Stimulated activated CD4-positive, alpha-beta T cell treated with anti-CD3 and anti-CD28 coated beads, TNF-alpha, amount 100 ng/mL, for 24 hours (primary cell): ENCODE data around the gene CHKB.

ENCODE experiments used
- DNase-seq, 3 experiments: peaks; one replicate each; pipeline ENCODE4 v3.0.0-alpha.2; 2020; ENCODE audit warnings: low read depth in 3 of 3

Gene CHKB

DNA sequence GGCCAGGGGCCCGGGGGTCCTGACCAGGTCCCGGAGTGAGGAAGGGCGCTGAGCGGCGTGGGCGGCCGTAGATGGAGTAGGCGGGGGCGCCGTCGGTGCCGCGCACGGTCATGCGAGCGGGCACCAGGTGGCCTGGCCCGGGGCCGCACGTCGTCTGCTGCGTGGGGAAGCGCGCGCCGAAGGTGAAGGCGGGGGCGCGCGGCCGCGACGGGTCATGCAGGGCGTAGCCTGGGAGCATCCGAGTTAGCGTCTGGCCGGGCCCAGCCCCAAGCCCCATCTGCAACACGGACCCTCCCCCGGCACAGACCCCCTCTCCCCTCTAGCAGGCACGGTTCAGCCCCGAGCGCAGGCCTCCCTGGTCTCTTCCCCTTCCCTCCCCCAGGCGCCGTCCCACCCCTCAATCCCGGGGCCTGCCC lies 51.1 kb downstream of the CHKB start:
- DNase-seq: peak in 2 of 3 experiments; percentile 51 to 72

DNA sequence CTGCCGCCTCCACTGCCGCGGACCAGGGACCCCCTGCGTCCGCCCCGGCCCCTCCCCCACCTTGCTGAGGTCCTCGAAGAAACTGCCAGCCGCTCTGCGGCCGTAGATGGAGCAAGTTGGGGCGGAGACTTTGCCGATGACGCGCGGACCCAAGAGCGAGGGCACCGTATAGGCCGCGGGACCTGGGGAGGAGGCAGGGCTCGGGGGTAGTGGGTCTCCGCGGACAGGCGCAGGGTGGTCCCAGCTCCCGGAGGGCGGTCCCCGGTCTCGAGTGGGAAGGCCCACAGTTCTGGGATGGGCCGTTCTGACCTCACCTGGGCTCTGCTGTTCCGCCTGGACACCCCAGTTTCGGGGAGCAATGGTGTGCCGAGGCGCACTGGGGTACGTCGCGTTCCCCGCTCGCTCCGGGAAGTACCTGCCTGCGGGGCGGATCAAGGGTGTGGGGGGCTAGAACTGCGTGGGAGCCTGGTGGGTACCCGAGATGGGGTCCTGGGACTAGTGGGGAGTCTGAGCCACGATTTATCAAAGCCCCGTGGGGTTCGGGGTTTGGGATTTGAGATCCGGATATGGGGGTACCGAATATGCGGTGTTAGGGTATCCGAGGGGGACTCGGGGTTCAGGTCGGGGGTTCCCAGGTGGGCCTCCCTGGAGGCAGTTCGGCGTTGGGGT lies 51.6 kb downstream of the CHKB start:
- DNase-seq: peak; percentile 66 to 83 (median 67)

DNA sequence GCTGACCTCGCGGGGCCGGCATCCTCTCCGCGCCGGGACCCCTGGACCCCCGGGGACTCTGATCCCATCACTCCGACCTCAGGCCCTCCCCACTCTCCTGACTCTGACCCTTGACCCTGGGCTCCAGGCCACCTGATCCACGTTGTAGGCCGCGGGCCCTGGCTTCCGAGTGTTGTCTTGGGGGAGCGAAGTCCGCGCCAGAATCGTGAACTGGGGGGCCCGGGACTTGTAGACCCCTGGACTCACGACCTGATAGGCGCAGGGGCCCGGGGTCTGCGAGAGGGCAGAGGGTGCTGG lies 52.1 kb downstream of the CHKB start:
- no peak for DNase-seq

- DNase-seq: peak in 2 of 3 experiments; percentile 40 to 71
Measured at GRCh38 chr22:50529897-50530579, 52.6 kb downstream of the CHKB start, which contains the start of gene TYMP. Gene TYMP, minus strand, starts transcription at chr22:50530012. Its CDS starts 303 bp downstream, at chr22:50529709.

DNA sequence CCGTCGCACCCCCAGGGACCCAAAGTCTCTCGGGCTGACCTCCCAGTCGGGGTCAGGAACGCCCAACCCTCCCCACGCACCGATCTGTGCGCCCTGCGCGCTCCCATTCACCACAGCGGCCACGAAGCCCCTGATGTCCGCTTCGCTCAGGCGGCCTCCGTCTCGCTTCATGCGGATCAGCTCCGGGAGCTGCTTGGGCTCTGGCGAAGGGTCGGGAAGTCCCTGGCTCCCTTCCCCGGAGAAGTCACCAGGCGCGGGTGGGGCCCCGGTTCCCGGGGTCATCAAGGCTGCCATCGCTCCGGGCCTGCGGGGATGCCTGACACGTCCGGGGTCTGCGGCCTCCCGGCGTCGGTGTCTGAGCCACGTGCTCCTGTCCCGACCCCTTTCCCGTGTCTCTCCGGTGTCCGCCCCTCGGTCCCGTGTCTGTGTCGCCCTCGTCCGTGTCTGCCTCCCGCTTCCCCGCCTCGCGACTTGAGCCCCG lies 53.2 kb downstream of the CHKB start:
- DNase-seq: no peak
